K562 (cell line): ENCODE measurements around the gene TIGAR. TPM values are rescaled to one million over a fixed set of nuclear protein-coding genes. Genes with fewer than 3 reads are reported as not detected.

ENCODE experiments used
- CBX1 ChIP-seq: sonication (generic); IDR thresholded peaks from 2 replicates; pipeline ENCODE4 v1.6.1; 2016; ENCODE audit warnings: antibody characterized with exemption, low read depth, mild to moderate bottlenecking
- CHD2 ChIP-seq: IDR thresholded peaks from 2 replicates; pipeline ENCODE4 v1.6.1; 2011; ENCODE audit warnings: low read depth, low read length
- ELK3 ChIP-seq: fragments of 450-650 bp; formaldehyde crosslinking; IDR thresholded peaks from 2 replicates; pipeline ENCODE4 v1.4.0; 2020; ENCODE audit warnings: mild to moderate bottlenecking
- ETS1 ChIP-seq: conservative IDR thresholded peaks from 2 replicates; pipeline ENCODE4 v1.6.1; 2011; ENCODE audit warnings: low read depth, mild to moderate bottlenecking, low read length; ENCODE audit not compliant: control insufficient read depth
- ETV5 ChIP-seq: sonication (generic); formaldehyde crosslinking; IDR thresholded peaks from 2 replicates; pipeline ENCODE4 v1.4.0; 2020; ENCODE audit warnings: low read depth, mild to moderate bottlenecking, missing genetic modification reagents
- EWSR1 ChIP-seq: fragments of 450-650 bp; IDR thresholded peaks from 2 replicates; pipeline ENCODE4 v1.6.1; 2018; ENCODE audit warnings: borderline replicate concordance, mild to moderate bottlenecking, low read depth, moderate library complexity; ENCODE audit not compliant: partially characterized antibody
- GTF2B ChIP-seq: IDR thresholded peaks from 2 replicates; pipeline ENCODE4 v1.6.1; 2011; ENCODE audit not compliant: insufficient read length; ENCODE audit errors: extremely low read depth
- HOXB6 ChIP-seq: fragments of 250-450 bp; sonication (Bioruptor Pico); IDR thresholded peaks from 2 replicates; pipeline ENCODE4 v1.5.1; 2022; ENCODE audit warnings: mild to moderate bottlenecking, borderline replicate concordance
- PRDM10 ChIP-seq: fragments of 450-650 bp; IDR thresholded peaks from 2 replicates; pipeline ENCODE4 v1.6.1; 2018; ENCODE audit not compliant: partially characterized antibody
- RBFOX2 ChIP-seq: fragments of 200-400 bp; formaldehyde crosslinking; IDR thresholded peaks from 2 replicates; pipeline ENCODE4 v1.6.1; 2017; ENCODE audit warnings: low read depth, mild to moderate bottlenecking, low read length, moderate library complexity
- SMARCE1 ChIP-seq: fragments of 450-650 bp; IDR thresholded peaks from 2 replicates; pipeline ENCODE4 v1.7.1; 2016; ENCODE audit warnings: mild to moderate bottlenecking
- STAT5B ChIP-seq: fragments of 250-450 bp; sonication (Bioruptor Pico); IDR thresholded peaks from 2 replicates; pipeline ENCODE4 v1.8.0; 2021; ENCODE audit warnings: mild to moderate bottlenecking, inconsistent platforms
- THRAP3 ChIP-seq: fragments of 450-650 bp; IDR thresholded peaks from 2 replicates; pipeline ENCODE4 v1.6.1; 2016; ENCODE audit warnings: mild to moderate bottlenecking, inconsistent platforms, borderline replicate concordance
- ZBTB7A ChIP-seq: IDR thresholded peaks from 2 replicates; pipeline ENCODE4 v1.6.1; 2011; ENCODE audit warnings: low read depth, mild to moderate bottlenecking, low read length, moderate library complexity, borderline replicate concordance; ENCODE audit not compliant: control insufficient read depth
- ZNF175 ChIP-seq: fragments of 200-800 bp; sonication (Bioruptor generic); IDR thresholded peaks from 2 replicates; pipeline ENCODE4 v1.6.1; 2016; ENCODE audit warnings: low read depth, mild to moderate bottlenecking, missing genetic modification characterization, missing compliant biosample characterization
- ZNF431 ChIP-seq: sonication (generic); formaldehyde crosslinking; IDR thresholded peaks from 2 replicates; pipeline ENCODE4 v1.8.0; 2022; ENCODE audit warnings: mild to moderate bottlenecking, missing genetic modification reagents
- ZNF512 ChIP-seq: IDR thresholded peaks from 2 replicates; pipeline ENCODE4 v1.6.1; 2016; ENCODE audit warnings: missing genetic modification characterization, missing compliant biosample characterization
- ZNF76 ChIP-seq: fragments of 250-450 bp; sonication (Bioruptor Pico); IDR thresholded peaks from 2 replicates; pipeline ENCODE4 v1.4.0; 2020; ENCODE audit warnings: mild to moderate bottlenecking, moderate library complexity, borderline replicate concordance
- ZNF766 ChIP-seq: fragments of 200-800 bp; sonication (Bioruptor generic); conservative IDR thresholded peaks from 2 replicates; pipeline ENCODE4 v1.6.1; 2016; ENCODE audit warnings: missing genetic modification characterization, missing compliant biosample characterization
- polyA plus RNA-seq, 8 experiments: library from polyadenylated mRNA; depleted of rRNA in 4 of 8; stranded (reverse) in 5 of 8; unstranded in 3 of 8; fragments of >200 nt; fragmentation: Nextera tagmentation in 2 of 8; fragmentation: Illumina TruSeq in 1 of 8; extraction: Ambion mirVana in 2 of 8; extraction: Trizol in 1 of 8; gene quantifications; 2 replicates each; pipeline versions ENCODE4 v1.2.1 to v1.2.3, GENCODE V29; 2011 to 2014; ENCODE audit warnings: inconsistent platforms in 1 of 8, missing spikeins in 1 of 8
- total RNA-seq, 7 experiments: library from RNA; depleted of rRNA in 6 of 7; stranded (reverse); fragments of >200 nt in 6 of 7; fragmentation: Illumina TruSeq in 2 of 7; extraction: Trizol in 2 of 7; gene quantifications; 2 replicates each; pipeline versions ENCODE4 v1.2.1 to v1.2.3, GENCODE V29; 2011 to 2021; ENCODE audit warnings: low replicate concordance in 1 of 7

The TIGAR gene
- total and polyA plus RNA-seq, 9 of the 15 experiments (the other 6 are each of a cell fraction or from before 2014, with no cell fraction given): 0.11 to 1.0 (median 0.53) TPM; not detected in 2

- TF ChIP-seq ZBTB7A (no peak), THRAP3 (no peak), PRDM10 (no peak), HOXB6 (CRISPR knock-in tag) (no peak), GTF2B (no peak), CBX1 (no peak), STAT5B (CRISPR knock-in tag) (no peak), RBFOX2 (peak; percentile 92), CHD2 (no peak), ZNF76 (CRISPR knock-in tag) (no peak), ZNF175 (no peak), ELK3 (CRISPR knock-in tag) (no peak), ZNF512 (tag) (no peak), ZNF766 (CRISPR knock-in tag) (no peak), ETS1 (no peak), ETV5 (CRISPR knock-in tag) (0 out of 2 replicates have a peak, but pooled peaks have one; percentile 70), EWSR1 (no peak), SMARCE1 (no peak), ZNF431 (CRISPR knock-in tag) (0 out of 2 replicates have a peak, but pooled peaks have one; percentile 22)
Measured at GRCh38 chr12:4272424-4273272, 48.4 kb upstream of the TIGAR start (continued).
